Right lobe of liver (tissue), 6 donors: Measurements from ENCODE around the gene CCNG1. TPM values are rescaled to one million over a fixed set of nuclear protein-coding genes. Genes with fewer than 3 reads are reported as not detected.
"Not testable (repeated sequence)": the region's sequence is repeated elsewhere in the genome, so short reads cannot be mapped to it uniquely, and the experiment has no call there.

Experiments used
- ATAC-seq, 4 donors: fragments of 200-7000 bp; cut with Tn5 transposase; one replicate each; pipeline ENCODE4 v1.9.1; 2020; ENCODE audit warnings: mild to moderate bottlenecking in 4 of 4, moderate library complexity in 4 of 4
- DNase-seq, 3 donors: peaks; one replicate each; pipeline ENCODE4 v3.0.0-alpha.2; 2020
- H3K27ac ChIP-seq, 3 donors: fragments of 200-600 bp; one replicate each; pipeline ENCODE4 v1.8.0; 2022
- H3K27me3 ChIP-seq, 2 donors: fragments of 200-600 bp; one replicate each; pipeline ENCODE4 v1.8.0; 2022
- H3K36me3 ChIP-seq, 4 donors: fragments of 200-600 bp; sonication (generic) in 1 of 4; one replicate each; pipeline versions ENCODE4 v1.5.1 to v1.8.0; 2017 to 2022; ENCODE audit warnings: control low read depth in 1 of 4
- H3K4me1 ChIP-seq, 4 donors: fragments of 200-600 bp; sonication (generic) in 1 of 4; one replicate each; pipeline versions ENCODE4 v1.5.1 to v1.8.0; 2017 to 2022; ENCODE audit warnings: control low read depth in 1 of 4
- H3K4me3 ChIP-seq, 3 donors: fragments of 200-600 bp; one replicate each; pipeline ENCODE4 v1.8.0; 2022
- H3K9me3 ChIP-seq, 4 donors: fragments of 200-600 bp; sonication (generic) in 1 of 4; one replicate each; pipeline versions ENCODE4 v1.5.1 to v1.8.0; 2017 to 2022; ENCODE audit warnings: control low read depth in 1 of 4
- CTCF ChIP-seq, 4 donors: fragments of 200-600 bp in 3 of 4; fragments of 450-650 bp in 1 of 4; IDR thresholded peaks; one replicate each; pipeline versions ENCODE4 v1.5.1 to v1.8.0; 2016 to 2022; ENCODE audit warnings: antibody characterized with exemption in 4 of 4, mild to moderate bottlenecking in 2 of 4
- POLR2A ChIP-seq: fragments of 450-650 bp; IDR thresholded peaks from one replicate; pipeline ENCODE4 v1.6.1; 2017; ENCODE audit warnings: antibody characterized with exemption, mild to moderate bottlenecking
- WGBS: methylation state at CpG from one replicate; pipeline ENCODE4 v1.1.6; 2018; ENCODE audit warnings: low coverage, low lambda C conversion rate; ENCODE audit not compliant: insufficient coverage; ENCODE audit errors: missing lambda C conversion rate; 5-methylcytosine and 5-hydroxymethylcytosine counted together
- intact Hi-C, 2 donors: fragments of 100-400 bp; cut with DNase I; formaldehyde crosslinking; loops; one replicate each; pipeline versions ENCODE4 v1.11.2 to v1.14.1; 2022
- total RNA-seq, 6 experiments: library from RNA; depleted of rRNA in 2 of 6; stranded (reverse); fragments of >200 nt in 2 of 6; fragmentation: NEBNext Ultra II Directional in 3 of 6; extraction: Animal tissue kit (Norgen Biotek cat#: 25700) in 3 of 6; gene quantifications; one replicate each; pipeline versions ENCODE4 v1.1.0 to v1.2.4, GENCODE V29; 2016 to 2023
- donor health status: DM: no; HTN: yes; CAD: no.
- donor health status: DM: no; HTN: no; CAD: no.
- donor health status: DM: no; HTN: no; CAD: no.
- donor health status: DM: no; HTN: yes; CAD: no.
- donor health status: DM: no; HTN: yes; CAD: no.

The CCNG1 gene
- total RNA-seq, 6 experiments from 2014 or later, result 47.7 to 146 (median 80.1) TPM

- Histone ChIP-seq H3K36me3 (no peaks in the 10 kb centered on the region), H3K4me3 (no peak overlapping the region), H3K9me3 (no peaks in the 10 kb centered on the region), H3K4me1 (peaks cover 0 to 2% (median 0%) of the 10 kb centered on the region in 4 donors), H3K27ac (no peak overlapping the region), H3K27me3 (no peaks in the 10 kb centered on the region)
- intact Hi-C loops, result no loop called here
- no peak for DNase-seq
- no peak for TF ChIP-seq CTCF (IDR thresholded peaks at IDR 0.05)
- no peak for TF ChIP-seq POLR2A
- ATAC-seq, result no peak
- 90% methylated on average over 1 of the region's 1 CpG for WGBS
These were observed 12.6 kb upstream of the CCNG1 start for GRCh38 chr5:163424836-163425235.

GRCh38 chr5:163426128-163426527, 11.3 kb upstream of the CCNG1 start:
- H3K27ac ChIP-seq, H3K27me3 ChIP-seq, H3K4me3 ChIP-seq, intact Hi-C loops, H3K9me3 ChIP-seq, DNase-seq, H3K36me3 ChIP-seq, ATAC-seq, H3K4me1 ChIP-seq: not testable (repeated sequence)
- WGBS, result 35% methylated on average over 4 of the region's 4 CpGs

GRCh38 chr5:163432544-163432943, 4.9 kb upstream of the CCNG1 start:
- 29% methylated on average over 1 of the region's 1 CpG for WGBS
- peak; percentile 1 to 28 (median 10) for ATAC-seq
- no peaks in the 10 kb centered on the region for H3K9me3 ChIP-seq
- H3K4me1 ChIP-seq, result peaks cover 0 to 44% (median 17%) of the 10 kb centered on the region in 4 donors
- no peaks in the 10 kb centered on the region for H3K27me3 ChIP-seq
- no peaks in the 10 kb centered on the region for H3K36me3 ChIP-seq
- H3K27ac ChIP-seq, result peak overlapping the region in 2 of 3 donors; percentile 69 to 91
- TF ChIP-seq POLR2A, result no peak
- TF ChIP-seq CTCF (IDR thresholded peaks at IDR 0.05), result no peak
- no peak for DNase-seq
- intact Hi-C loops, result no loop called here
- no peak overlapping the region for H3K4me3 ChIP-seq

- 7% methylated on average over 5 of the region's 5 CpGs for WGBS
- Histone ChIP-seq H3K4me3 (no peak overlapping the region), H3K27me3 (no peaks in the 10 kb centered on the region), H3K27ac (peak overlapping the region in 2 of 3 donors; percentile 69 to 91), H3K36me3 (no peaks in the 10 kb centered on the region), H3K4me1 (peaks cover 0 to 44% (median 17%) of the 10 kb centered on the region in 4 donors), H3K9me3 (no peaks in the 10 kb centered on the region)
- TF ChIP-seq CTCF (IDR thresholded peaks at IDR 0.05), result no peak
- TF ChIP-seq POLR2A, result no peak
- DNase-seq, result peak in 1 of 3 donors; percentile 68
- peak; percentile 29 to 50 (median 40) for ATAC-seq
- intact Hi-C loops, result no loop called here
These were observed 4.1 kb upstream of the CCNG1 start for GRCh38 chr5:163433271-163433670.

GRCh38 chr5:163434401-163434866, 3.0 kb upstream of the CCNG1 start:
- DNase-seq (no peak), ATAC-seq (peak in 1 of 4 donors; percentile 31)
- intact Hi-C loops, result no loop called here
- Histone ChIP-seq H3K27me3 (no peaks in the 10 kb centered on the region), H3K4me1 (peaks cover 0 to 46% (median 17%) of the 10 kb centered on the region in 4 donors), H3K36me3 (no peaks in the 10 kb centered on the region), H3K4me3 (no peak overlapping the region), H3K27ac (peak overlapping the region in 2 of 3 donors; percentile 55 to 91), H3K9me3 (no peaks in the 10 kb centered on the region)
- TF ChIP-seq POLR2A, result no peak
- TF ChIP-seq CTCF (IDR thresholded peaks at IDR 0.05), result no peak
- WGBS, result 38% methylated on average over 3 of the region's 3 CpGs
